Body of pancreas (tissue), 4 donors: ENCODE measurements around the gene KLRD1.

Source experiments
- POLR2A ChIP-seq, 3 donors: fragments of 450-650 bp; IDR thresholded peaks; one replicate each; pipeline ENCODE4 v1.6.1; 2016; ENCODE audit warnings: antibody characterized with exemption in 3 of 3, mild to moderate bottlenecking in 2 of 3
- TF ChIP-seq, protein P1 (sequence below), 7 experiments: fragments of 450-650 bp in 4 of 7; fragments of 200-600 bp in 3 of 7; sonication (generic) in 3 of 7; IDR thresholded peaks; one replicate each; pipeline ENCODE4 v1.5.1; 2016 to 2019; ENCODE audit warnings: antibody characterized with exemption in 7 of 7

DNA sequence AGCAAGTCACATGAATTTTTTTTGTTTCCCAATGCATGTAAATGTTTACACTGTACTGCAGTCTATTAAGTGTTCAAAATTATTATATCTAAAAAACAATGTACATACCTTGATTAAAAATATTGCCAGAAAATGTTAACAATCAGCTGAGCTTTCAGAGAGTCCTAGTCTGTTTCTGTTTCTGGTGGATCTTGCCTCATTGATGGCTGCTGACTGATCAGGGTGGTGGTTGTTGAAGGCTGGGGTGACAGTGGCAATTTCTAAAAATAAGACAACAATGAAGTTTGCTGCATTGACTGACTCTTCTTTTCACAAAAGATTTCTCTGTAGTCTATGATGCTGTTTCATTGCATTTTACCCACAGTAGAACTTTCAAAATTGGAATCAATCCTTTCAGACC, 16.6 kb upstream of the KLRD1 start:
- TF ChIP-seq, protein P1, sequence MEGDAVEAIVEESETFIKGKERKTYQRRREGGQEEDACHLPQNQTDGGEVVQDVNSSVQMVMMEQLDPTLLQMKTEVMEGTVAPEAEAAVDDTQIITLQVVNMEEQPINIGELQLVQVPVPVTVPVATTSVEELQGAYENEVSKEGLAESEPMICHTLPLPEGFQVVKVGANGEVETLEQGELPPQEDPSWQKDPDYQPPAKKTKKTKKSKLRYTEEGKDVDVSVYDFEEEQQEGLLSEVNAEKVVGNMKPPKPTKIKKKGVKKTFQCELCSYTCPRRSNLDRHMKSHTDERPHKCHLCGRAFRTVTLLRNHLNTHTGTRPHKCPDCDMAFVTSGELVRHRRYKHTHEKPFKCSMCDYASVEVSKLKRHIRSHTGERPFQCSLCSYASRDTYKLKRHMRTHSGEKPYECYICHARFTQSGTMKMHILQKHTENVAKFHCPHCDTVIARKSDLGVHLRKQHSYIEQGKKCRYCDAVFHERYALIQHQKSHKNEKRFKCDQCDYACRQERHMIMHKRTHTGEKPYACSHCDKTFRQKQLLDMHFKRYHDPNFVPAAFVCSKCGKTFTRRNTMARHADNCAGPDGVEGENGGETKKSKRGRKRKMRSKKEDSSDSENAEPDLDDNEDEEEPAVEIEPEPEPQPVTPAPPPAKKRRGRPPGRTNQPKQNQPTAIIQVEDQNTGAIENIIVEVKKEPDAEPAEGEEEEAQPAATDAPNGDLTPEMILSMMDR (IDR thresholded peaks at IDR 0.05): no peak
- TF ChIP-seq POLR2A (IDR thresholded peaks at IDR 0.05): no peak
